ENCODE measurements around the gene MEIS1. TPM values are rescaled to one million over a fixed set of nuclear protein-coding genes. Genes with fewer than 3 reads are reported as not detected.

The MEIS1 gene
- total and polyA plus RNA-seq, 2 donors (not counting 3 experiments of a cell fraction or from before 2014, with no cell fraction given), result 10.0 to 26.5 TPM

GRCh38 chr2:66436581-66437001 is 1.7 kb downstream of the MEIS1 start:
- ChIA-PET POLR2A (interaction anchor here (0.7 to 1.2 kb wide), 2 partner anchors 961 to 1217 kb away, joined by 3 to 4 read pairs; no protein-coding TSS in a partner anchor), CTCF (interaction anchor here (0.8 to 6.3 kb wide), 6 partner anchors 9 to 1404 kb away, joined by 3 to 107 read pairs (median 4); no protein-coding TSS in a partner anchor)
- Histone ChIP-seq H3K9me3 (replicated peaks; ENCODE audit: control insufficient read depth, insufficient read depth, low read length) (no peaks in the 10 kb centered on the region), H3K9me1 (replicated peaks; ENCODE audit: control insufficient read depth, extremely low read depth, insufficient read depth, low read length) (no peaks in the 10 kb centered on the region), H3K4me1 (ENCODE audit: control insufficient read depth, extremely low read depth, insufficient read depth, low read length) (peaks cover 28% of the 10 kb centered on the region), H3K4me2 (ENCODE audit: insufficient read depth, low read length) (peak overlapping the region; percentile 74), H3K27ac (ENCODE audit: insufficient read depth, low read depth, low read length) (no peak overlapping the region), H3K4me3 (replicated peaks in 1 of 3; ENCODE audit: insufficient read depth in 1 of 3, low read depth in 1 of 3, low read length in 3 of 3) (peak overlapping the region; percentile 64 to 97 (median 97)), H3K9ac (replicated peaks; ENCODE audit: extremely low read depth, insufficient read depth, low read length) (peak overlapping the region; percentile 94), H3K79me2 (ENCODE audit: control insufficient read depth, insufficient read depth, low read length) (peaks cover 8% of the 10 kb centered on the region), H4K20me1 (replicated peaks; ENCODE audit: control insufficient read depth, extremely low read depth, insufficient read depth, low read length) (no peaks in the 10 kb centered on the region), H2AFZ (ENCODE audit: low read depth, low read length) (no peak overlapping the region), H3K27me3 (ENCODE audit: control insufficient read depth in 2 of 2, insufficient read depth in 2 of 2, low read length in 2 of 2) (no peaks in the 10 kb centered on the region), H3K36me3 (ENCODE audit: control insufficient read depth in 2 of 2, extremely low read depth in 1 of 2, insufficient read depth in 2 of 2, low read length in 2 of 2) (no peaks in the 10 kb centered on the region)
- no peak for TF ChIP-seq POLR2AphosphoS5 (IDR thresholded peaks at IDR 0.05; ENCODE audit: insufficient read depth, low read depth, low read length)
- TF ChIP-seq CTCF (IDR thresholded peaks at IDR 0.05; ENCODE audit: extremely low read depth in 1 of 2, insufficient read depth in 1 of 2, low read depth in 1 of 2, low read length in 2 of 2), result no peak
- no peak for TF ChIP-seq JUN (IDR thresholded peaks at IDR 0.05; ENCODE audit: borderline replicate concordance, insufficient read depth, insufficient read length, low read depth)
- TF ChIP-seq MYC (IDR thresholded peaks at IDR 0.05; ENCODE audit: low read depth, low read length), result no peak
- TF ChIP-seq MAX (IDR thresholded peaks at IDR 0.05; ENCODE audit: insufficient read depth, insufficient read length), result no peak
- TF ChIP-seq GATA2 (IDR thresholded peaks at IDR 0.05; ENCODE audit: insufficient read depth, insufficient read length, low read depth, low read length), result no peak
- TF ChIP-seq EZH2 (IDR thresholded peaks at IDR 0.05; ENCODE audit: borderline replicate concordance, low read depth, low read length, severe bottlenecking), result no peak
- TF ChIP-seq POLR2A (IDR thresholded peaks at IDR 0.05; ENCODE audit: low read depth, low read length), result no peak
- no peak for TF ChIP-seq FOS (IDR thresholded peaks at IDR 0.05; ENCODE audit: borderline replicate concordance, insufficient read depth, low read length)
- no TSS peak for BruUV-seq (replicated peaks)
- FAIRE-seq (no peak), DNase-seq (ENCODE audit: low read depth, low spot score) (no peak)
- intact Hi-C loops (cut with micrococcal nuclease), result loop anchor here (10.0 kb wide), 2 partner anchors 698 to 1002 kb away; partner anchors contain the start of gene SPRED2
- dilution Hi-C loops (cut with MboI; ENCODE audit: extremely low pct_ligation_motif_present, low sequenced_read_pairs), result no loop called here

All from endothelial cell of umbilical vein (primary cell).